HCT116 (cell line): ENCODE measurements around the gene UBN1.

Source experiments
- EZH2 ChIP-seq: fragments of 200-600 bp; sonication (generic); IDR thresholded peaks from 2 replicates; pipeline ENCODE4 v1.6.1; 2017; ENCODE audit warnings: antibody characterized with exemption, mixed run types
- EZH2phosphoT487 ChIP-seq: fragments of 200-600 bp; IDR thresholded peaks from 2 replicates; pipeline ENCODE4 v1.6.1; 2018; ENCODE audit warnings: antibody characterized with exemption, borderline replicate concordance
- SRF ChIP-seq: IDR thresholded peaks from 2 replicates; pipeline ENCODE4 v1.6.1; 2012; ENCODE audit warnings: low read depth
- TCF7L2 ChIP-seq: IDR thresholded peaks from 2 replicates; pipeline ENCODE4 v1.7.0; 2011; ENCODE audit warnings: borderline replicate concordance, inconsistent platforms; ENCODE audit not compliant: insufficient read depth, insufficient read length; ENCODE audit errors: extremely low read depth
- TF ChIP-seq, protein P1 (sequence below): IDR thresholded peaks from 2 replicates; pipeline ENCODE4 v1.6.1; 2012; ENCODE audit warnings: low read depth
- TF ChIP-seq, protein P2 (sequence below), 3 experiments: fragments of 200-600 bp in 1 of 3; sonication (generic) in 1 of 3; IDR thresholded peaks in 2 of 3; conservative IDR thresholded peaks in 1 of 3; 2 replicates each; pipeline ENCODE4 v1.5.1; 2012 to 2017; ENCODE audit warnings: low read depth in 2 of 3, low read length in 2 of 3, antibody characterized with exemption in 1 of 3, borderline replicate concordance in 1 of 3, control low read depth in 1 of 3, mild to moderate bottlenecking in 1 of 3, mixed read lengths in 1 of 3, mixed run types in 1 of 3, moderate library complexity in 1 of 3; ENCODE audit not compliant: insufficient read depth in 1 of 3
- TF ChIP-seq, protein P3 (sequence below): IDR thresholded peaks from 2 replicates; pipeline ENCODE4 v1.6.1; 2012

GRCh38 chr16:4891886-4892216 is 44.6 kb downstream of the UBN1 start:
- TF ChIP-seq, protein P1, sequence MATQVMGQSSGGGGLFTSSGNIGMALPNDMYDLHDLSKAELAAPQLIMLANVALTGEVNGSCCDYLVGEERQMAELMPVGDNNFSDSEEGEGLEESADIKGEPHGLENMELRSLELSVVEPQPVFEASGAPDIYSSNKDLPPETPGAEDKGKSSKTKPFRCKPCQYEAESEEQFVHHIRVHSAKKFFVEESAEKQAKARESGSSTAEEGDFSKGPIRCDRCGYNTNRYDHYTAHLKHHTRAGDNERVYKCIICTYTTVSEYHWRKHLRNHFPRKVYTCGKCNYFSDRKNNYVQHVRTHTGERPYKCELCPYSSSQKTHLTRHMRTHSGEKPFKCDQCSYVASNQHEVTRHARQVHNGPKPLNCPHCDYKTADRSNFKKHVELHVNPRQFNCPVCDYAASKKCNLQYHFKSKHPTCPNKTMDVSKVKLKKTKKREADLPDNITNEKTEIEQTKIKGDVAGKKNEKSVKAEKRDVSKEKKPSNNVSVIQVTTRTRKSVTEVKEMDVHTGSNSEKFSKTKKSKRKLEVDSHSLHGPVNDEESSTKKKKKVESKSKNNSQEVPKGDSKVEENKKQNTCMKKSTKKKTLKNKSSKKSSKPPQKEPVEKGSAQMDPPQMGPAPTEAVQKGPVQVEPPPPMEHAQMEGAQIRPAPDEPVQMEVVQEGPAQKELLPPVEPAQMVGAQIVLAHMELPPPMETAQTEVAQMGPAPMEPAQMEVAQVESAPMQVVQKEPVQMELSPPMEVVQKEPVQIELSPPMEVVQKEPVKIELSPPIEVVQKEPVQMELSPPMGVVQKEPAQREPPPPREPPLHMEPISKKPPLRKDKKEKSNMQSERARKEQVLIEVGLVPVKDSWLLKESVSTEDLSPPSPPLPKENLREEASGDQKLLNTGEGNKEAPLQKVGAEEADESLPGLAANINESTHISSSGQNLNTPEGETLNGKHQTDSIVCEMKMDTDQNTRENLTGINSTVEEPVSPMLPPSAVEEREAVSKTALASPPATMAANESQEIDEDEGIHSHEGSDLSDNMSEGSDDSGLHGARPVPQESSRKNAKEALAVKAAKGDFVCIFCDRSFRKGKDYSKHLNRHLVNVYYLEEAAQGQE = no peak
- no peak for TF ChIP-seq EZH2
- no peak for TF ChIP-seq EZH2phosphoT487
- TF ChIP-seq, protein P2, sequence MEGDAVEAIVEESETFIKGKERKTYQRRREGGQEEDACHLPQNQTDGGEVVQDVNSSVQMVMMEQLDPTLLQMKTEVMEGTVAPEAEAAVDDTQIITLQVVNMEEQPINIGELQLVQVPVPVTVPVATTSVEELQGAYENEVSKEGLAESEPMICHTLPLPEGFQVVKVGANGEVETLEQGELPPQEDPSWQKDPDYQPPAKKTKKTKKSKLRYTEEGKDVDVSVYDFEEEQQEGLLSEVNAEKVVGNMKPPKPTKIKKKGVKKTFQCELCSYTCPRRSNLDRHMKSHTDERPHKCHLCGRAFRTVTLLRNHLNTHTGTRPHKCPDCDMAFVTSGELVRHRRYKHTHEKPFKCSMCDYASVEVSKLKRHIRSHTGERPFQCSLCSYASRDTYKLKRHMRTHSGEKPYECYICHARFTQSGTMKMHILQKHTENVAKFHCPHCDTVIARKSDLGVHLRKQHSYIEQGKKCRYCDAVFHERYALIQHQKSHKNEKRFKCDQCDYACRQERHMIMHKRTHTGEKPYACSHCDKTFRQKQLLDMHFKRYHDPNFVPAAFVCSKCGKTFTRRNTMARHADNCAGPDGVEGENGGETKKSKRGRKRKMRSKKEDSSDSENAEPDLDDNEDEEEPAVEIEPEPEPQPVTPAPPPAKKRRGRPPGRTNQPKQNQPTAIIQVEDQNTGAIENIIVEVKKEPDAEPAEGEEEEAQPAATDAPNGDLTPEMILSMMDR (IDR thresholded peaks at IDR 0.05 in 2 of 3, conservative IDR thresholded peaks at IDR 0.05 in 1 of 3; ENCODE audit: borderline replicate concordance in 1 of 3, insufficient read depth in 1 of 3, low read depth in 2 of 3, low read length in 2 of 3) = no peak
- TF ChIP-seq TCF7L2 = no peak
- TF ChIP-seq, protein P3, sequence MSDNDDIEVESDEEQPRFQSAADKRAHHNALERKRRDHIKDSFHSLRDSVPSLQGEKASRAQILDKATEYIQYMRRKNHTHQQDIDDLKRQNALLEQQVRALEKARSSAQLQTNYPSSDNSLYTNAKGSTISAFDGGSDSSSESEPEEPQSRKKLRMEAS = no peak
- TF ChIP-seq SRF = no peak
